HG02840 (cell line): ENCODE data around the gene IPO13.

Experiments used
- ATAC-seq: cut with Tn5 transposase; IDR thresholded peaks from one replicate; pipeline ENCODE4 v1.9.1; 2021; ENCODE audit warnings: mild to moderate bottlenecking, moderate library complexity, moderate number of reproducible peaks; ENCODE audit not compliant: unreplicated experiment, low FRiP score

The IPO13 gene, protein sequence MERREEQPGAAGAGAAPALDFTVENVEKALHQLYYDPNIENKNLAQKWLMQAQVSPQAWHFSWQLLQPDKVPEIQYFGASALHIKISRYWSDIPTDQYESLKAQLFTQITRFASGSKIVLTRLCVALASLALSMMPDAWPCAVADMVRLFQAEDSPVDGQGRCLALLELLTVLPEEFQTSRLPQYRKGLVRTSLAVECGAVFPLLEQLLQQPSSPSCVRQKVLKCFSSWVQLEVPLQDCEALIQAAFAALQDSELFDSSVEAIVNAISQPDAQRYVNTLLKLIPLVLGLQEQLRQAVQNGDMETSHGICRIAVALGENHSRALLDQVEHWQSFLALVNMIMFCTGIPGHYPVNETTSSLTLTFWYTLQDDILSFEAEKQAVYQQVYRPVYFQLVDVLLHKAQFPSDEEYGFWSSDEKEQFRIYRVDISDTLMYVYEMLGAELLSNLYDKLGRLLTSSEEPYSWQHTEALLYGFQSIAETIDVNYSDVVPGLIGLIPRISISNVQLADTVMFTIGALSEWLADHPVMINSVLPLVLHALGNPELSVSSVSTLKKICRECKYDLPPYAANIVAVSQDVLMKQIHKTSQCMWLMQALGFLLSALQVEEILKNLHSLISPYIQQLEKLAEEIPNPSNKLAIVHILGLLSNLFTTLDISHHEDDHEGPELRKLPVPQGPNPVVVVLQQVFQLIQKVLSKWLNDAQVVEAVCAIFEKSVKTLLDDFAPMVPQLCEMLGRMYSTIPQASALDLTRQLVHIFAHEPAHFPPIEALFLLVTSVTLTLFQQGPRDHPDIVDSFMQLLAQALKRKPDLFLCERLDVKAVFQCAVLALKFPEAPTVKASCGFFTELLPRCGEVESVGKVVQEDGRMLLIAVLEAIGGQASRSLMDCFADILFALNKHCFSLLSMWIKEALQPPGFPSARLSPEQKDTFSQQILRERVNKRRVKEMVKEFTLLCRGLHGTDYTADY

DNA sequence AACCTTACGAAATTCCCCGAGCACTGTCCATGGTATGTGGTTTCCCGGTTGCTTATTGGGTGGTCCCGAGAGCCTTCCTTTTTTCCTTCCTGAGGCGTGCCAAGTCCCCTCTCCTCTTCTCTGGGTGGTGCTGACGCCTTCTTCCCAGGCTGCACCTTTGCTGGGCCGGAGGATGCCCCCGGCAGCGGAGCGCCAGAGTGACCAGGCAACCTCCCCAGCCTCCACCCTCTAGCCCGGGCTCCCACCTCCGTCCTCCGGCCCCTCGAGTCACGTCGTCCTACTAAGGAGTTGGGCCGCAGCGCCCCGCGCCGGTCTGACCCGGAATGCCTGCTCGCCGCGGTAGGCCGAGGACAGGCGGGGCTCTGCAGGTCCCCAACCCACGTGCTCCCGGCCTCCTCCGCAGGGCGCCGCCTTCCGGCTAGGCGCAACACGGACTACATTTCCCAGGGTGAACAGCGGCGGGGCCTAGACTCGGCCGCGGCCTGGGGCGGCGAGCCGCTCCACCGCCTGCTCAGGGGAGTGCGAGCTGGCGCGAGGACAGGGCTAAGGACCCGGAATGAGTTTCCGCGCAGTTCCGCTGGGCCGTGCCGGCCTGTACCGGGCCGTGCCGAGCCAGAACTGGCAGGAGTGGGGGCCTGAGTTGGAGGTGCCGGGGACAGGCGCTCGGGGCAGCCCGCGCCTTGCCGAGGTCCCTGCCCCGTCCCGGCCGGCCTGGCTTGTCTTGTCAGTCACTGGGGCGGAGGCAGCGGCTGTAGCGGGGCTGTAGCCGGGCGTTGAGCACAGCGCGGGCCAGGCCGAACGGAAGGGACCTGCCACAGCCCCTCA, at the start of gene IPO13:
Gene IPO13 (plus strand): TSS at position 715 of the 825 bp plus-strand sequence. CDS start 651 bp downstream, outside the sequence.
- ATAC-seq: peak; percentile 87

DNA sequence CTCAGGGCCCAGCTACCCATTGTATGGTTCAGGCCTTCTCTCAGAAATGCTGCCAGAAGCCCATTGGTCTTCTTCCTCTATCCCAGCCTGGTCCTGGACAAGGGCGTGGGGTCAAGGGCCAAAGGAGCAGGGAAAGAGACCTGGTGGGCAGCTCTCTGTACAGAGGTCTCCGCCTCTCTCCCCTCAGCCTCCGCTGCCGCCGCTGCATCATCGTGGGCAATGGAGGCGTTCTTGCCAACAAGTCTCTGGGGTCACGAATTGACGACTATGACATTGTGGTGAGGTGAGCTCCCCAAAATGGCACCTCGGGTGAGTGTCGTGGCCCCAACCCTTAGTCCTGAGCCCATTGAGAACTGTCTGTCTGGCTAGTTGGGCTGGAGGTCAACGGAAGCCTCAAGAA, 47.8 kb upstream of the IPO13 start:
- ATAC-seq: no peak

DNA sequence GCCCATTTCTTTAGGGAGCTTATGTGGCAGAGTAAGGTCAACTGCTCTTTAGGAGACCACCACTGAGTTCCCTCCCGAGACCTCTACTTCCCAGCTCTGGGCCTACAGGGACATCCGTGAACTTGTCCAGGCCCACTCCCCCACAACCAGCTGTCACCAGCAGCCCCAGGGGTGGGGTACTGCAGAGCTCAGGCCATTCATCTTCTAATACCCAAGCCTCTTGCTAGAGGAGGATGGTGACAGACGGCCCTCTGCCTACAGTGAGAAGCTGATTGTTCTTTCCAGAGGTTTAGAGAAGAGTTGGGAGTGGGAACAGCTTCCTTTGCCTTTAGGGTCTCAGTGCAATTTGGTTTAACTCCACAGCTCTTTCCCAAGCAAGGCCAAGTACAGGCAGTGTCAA, 46.4 kb upstream of the IPO13 start:
- no peak for ATAC-seq

DNA sequence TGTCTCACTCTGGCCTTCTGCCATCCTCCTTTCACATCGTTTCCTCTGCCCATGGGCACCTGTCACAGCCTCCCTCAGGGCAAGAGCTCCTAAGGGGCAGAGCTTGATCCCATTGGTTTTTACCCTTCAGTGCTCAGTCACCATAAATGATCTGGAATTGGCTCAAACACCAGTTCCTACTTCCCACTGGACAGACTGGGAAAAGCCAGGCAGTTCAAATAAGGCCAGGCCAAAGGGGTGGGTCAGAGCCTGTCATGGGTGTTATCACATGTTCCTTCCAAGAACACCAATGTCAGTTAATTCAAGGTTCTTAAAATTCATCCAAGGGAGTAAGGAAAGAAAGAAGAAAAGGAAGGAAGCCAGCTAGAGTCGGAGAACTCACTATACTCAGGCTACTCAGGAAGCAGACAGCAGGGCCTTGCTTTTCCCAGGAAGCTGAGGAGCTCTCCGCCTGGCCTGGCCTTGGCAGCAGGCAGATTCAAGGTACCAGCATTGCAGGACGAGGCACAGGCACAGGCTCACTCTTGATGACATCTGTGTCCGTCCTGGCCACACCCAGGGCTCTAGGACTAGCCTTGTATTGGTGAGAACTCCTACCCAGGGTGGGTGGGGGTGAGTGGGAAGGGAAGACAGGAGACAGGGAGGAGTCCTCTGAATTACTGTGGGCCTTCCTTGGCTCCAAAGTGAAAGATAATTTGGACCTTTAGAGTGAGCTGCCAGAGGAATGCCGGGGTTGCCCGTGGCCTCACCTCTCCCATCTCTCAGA, 45.4 kb upstream of the IPO13 start:
- no peak for ATAC-seq

DNA sequence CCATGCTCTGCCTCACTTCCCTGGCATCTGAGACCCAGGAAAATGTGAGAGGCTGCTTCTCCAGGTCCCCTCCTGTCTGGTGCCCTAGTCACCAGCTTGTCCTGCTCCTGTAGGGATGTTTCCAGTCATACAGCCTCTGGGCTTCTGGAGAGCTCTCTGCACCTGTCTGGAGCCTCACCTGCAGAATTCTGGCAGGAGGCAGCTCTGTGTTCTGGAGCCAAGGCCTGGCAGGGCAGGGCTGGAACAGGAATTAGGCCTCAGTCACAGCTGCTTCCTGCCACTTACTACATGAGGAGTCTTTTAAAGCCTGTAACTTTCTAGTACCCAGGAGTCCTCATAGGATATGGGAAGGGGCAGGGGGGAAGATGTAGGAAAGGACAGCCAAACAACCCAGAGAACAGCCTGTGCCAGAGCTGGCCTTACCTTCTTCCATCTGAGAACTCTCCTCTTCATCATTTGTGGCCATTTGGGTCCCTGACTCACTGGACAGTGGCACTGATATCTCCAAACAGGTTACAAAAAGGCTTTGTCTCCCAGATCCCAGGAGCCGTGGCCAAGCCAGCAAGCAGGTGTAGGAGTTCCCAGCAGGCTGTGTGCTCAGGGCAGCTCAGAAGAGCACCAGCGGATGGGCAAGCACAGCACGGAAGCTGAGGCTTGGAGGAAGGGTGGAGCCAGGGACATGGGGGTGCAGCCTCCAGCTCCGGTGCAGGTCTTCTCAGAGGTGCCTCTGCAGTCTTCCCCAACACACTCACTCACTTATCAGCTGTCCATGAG, 44.5 kb upstream of the IPO13 start:
- no peak for ATAC-seq

DNA sequence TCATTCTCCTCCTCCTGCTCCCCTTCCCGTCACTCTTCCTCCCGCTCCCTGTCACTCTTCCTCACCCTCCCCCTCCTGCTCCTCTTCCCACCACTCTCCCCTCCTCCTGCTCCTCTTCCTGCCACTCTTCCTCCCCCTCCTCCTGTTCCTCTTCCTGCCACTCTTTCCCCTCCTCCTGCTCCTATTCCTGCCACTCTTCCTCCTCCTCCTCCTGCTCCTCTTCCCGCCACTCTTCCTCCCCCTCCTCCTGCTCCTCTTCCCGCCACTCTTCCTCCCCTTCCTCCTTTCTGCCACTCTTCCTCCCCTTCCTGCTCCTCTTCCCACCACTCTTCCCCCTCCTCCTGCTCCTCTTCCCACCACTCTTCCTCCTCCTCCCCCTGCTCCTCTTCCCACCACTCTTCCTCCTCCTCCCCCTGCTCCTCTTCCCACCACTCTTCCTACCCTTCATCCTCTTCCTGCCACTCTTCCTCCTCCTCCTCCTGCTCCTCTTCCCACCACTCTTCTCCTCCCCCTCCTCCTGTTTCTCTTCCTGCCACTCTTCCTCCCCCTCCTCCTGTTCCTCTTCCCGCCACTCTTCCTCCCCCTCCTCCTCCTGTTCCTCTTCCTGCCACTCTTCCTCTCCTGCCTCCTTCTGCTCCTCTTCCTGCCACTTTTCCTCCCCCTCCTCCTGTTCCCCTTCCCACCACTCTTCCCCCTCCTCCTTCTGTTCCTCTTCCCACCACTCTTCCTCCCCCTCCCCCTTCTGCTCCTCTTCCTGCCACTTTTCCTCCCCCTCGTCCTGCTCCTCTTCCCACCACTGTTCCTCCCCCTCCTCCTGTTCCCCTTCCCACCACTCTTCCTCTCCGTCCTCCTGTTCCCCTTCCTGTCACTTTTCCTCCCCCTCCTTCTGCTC, 41.8 kb upstream of the IPO13 start:
- ATAC-seq: no peak

DNA sequence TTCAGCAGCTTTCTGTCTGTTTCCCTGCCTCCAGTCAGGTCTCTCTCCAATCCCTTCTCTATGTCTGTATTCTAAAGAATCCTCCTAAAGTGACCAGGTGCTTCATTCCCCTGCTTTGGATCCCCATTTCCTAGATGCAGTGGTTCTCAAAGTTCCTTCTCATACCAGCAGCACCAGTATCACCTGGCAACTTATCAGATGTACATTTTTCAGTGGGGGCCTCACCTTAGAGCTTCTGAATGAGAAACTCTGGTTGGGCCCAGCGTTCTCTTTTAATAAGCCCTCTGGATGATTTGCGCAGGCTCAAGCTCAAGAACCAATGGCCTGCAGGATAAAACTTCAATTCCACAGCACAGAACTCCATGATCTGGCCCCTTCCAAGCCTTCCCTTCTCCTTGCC, 38.5 kb upstream of the IPO13 start:
- no peak for ATAC-seq

DNA sequence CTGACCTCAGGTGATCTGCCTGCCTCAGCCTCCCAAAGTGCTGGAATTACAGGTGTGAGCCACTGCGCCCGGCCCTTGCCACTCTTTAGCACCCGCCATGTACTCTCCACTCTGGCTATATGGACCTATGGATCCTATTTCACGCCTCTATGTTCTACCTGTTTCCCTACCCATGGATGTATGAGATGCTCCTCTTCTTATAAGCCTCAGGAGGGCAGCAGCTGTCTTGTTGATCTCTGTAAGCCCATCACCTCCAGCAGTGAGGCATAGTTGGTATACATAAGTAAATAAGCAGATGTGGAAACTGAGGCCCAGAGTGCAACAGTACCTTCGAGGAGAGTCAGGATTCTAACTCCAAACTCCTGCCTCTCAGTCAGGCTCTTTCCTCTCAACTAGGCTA, 37.9 kb upstream of the IPO13 start:
- no peak for ATAC-seq

DNA sequence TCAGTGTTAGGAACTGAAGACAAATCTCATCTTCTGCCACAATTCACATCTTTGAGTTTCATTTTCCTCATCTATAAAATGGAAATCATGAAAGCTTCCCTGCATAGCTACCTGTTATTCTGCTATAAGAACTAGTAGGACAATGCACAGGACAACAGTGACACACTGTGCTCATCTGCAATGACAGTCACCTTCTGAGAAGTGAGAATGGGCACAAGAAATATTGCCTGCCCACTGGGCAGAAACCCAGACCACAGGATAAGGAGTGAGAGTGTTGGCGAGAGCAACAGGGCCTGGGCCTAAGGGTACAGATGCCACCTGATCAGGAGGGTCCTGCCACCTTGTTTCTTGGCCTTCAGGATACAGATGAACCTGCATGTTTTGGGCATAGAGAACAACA, 36.4 kb upstream of the IPO13 start:
- no peak for ATAC-seq

DNA sequence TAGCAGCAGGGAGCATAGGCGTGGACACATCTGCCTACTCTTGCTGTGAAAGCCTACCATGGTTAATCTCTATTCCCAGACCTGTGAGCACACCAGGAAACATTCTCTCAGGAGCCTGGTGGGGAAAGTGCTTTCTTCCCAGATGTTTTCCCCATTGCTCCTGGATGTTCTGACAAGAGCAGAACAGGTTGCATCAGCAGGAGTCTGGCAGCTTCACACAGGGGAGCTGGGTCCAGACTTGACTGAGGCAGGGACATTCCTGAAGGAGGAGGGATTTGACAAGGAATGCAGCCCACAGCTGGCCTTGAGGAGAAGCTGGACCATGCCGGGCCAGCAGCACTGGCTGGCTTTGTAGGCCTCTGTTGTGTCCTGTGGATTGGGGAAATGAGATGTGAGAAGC, 34.1 kb upstream of the IPO13 start:
- ATAC-seq: no peak

DNA sequence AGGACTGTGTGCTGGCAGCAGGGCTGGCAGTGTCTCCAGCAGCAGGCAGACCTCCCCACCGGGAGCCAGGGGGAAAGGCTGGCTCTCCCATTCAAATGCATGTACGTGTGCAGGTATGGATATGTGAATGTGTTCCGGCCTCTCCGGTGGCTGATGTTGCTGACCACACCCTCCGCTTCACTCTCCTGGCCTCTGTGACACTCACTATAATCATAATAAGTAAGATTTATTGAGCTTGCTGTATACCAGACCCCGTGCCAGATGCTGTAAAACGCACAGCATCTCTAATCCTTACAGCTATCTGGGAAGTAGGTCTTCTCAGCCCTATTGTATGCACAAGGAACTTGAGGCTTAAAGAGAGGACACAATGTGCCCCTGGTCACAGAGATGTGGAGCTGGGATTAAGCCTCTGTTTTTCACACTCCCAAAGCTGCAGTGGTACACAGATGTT, 33.7 kb upstream of the IPO13 start:
- no peak for ATAC-seq

DNA sequence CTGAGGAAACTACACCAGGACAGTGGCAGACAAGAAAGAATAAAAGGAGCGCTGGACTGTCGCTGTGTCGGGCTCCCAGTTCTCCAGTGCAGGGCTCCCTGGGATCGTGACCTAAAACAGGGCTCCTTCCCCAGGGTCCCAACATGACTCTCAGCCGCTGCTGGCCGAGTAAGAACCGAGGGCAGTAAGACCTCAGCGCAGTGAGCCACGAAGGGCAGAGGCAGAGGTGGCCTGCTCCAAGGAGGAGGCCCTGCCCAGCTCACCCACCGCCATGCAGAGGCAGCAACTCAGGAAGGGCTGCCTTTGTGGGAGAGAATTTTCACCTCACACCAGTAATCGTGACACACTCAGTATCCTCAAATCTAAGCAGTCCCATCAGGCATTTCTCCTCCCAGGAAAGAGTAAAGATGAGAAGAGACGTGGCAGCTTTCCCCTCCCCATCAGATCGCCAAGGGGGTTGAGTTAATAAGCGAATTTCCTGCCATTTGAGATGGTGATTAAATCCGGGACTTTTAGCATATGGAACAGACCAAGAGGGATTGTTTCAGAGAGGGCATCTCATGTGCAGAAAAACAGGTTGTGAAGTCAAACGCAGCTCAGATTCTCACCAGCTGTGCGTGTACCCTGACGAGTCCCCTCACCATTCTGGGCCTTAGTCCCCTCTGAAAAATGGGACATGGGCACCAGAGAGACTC, 32.9 kb upstream of the IPO13 start:
- no peak for ATAC-seq

DNA sequence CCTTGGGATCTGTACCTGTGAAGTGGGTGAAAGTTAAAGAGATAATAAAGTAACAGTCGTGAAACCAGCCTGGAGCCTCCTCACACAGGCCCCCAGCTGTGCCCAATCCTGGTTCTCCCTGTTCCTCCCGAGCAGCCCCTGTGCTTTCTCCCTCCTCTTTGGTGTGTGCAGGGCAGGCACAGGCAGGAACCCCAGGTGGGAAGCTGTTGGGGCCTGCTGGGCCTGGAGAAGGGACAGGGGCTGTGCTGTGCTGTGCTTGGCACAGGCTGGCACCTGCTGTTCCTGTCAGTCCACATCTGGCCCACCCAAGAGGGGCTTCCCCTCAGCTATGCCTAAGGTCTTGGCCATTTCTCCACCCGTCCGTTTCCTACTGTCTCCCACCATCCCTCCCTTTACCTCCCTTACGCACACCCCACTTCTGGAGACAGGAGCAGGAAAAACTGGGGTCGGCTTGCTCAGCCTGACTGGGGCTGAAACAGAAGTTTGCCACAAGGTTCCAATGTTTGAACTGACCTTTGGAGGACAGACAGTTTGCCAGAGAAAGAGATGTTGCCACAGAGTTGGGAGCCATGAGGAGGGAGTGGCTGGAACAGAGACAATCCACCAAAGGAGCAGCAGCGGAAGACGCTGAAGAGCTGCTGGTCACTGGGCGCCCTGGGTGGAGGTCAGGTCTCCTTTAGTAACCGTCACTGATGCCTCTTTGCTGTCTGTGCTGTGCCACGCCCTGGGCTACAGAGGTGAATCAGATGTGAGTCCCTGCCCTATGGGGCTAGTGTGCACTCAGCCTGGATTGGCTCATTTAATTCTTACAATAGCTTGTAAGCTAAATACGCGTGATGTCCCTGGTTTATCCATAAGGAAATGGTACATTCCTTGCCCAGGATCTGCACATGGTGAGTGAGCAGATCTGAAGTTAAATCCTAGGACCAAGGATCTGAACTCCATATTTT, 31.9 kb upstream of the IPO13 start:
- ATAC-seq: no peak

DNA sequence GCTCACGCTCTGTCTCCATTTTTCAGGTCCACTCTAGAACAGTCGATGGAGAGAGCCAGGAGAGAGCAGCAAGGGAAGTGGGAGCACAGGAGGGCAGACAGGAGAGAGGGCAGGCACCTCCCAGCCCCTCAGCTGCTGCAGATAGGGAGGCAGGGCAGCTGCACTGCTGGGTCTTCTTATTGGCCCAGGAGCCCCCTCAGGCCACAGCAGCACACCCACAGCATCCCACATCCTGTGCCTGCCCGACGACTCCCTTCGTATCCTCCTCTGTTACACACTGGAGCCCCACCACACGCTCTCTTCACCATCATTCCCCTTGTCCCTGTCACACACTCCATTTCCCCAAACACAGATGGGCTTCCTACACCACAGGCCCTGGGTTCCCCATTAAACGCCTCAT, 26.8 kb upstream of the IPO13 start:
- no peak for ATAC-seq

DNA sequence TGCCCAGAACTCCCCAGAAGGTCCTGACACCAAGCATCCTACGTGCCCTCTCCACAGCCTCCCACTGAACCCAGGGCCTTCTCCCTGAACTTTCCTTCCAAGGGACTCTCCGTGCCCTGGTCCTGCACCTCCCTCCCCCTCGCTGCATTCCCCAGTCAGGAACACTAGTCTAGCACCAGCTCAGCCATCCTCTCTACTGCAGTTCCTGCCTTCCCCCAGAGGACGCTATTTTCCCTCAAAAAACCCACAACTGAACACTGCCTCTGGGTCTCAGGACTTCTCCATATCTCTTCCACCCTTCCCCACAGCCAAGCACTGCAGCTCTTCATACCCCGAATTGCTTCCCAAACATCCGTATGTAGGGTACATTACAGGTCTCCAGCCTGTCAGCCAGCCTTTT, 25.7 kb upstream of the IPO13 start:
- ATAC-seq: no peak

DNA sequence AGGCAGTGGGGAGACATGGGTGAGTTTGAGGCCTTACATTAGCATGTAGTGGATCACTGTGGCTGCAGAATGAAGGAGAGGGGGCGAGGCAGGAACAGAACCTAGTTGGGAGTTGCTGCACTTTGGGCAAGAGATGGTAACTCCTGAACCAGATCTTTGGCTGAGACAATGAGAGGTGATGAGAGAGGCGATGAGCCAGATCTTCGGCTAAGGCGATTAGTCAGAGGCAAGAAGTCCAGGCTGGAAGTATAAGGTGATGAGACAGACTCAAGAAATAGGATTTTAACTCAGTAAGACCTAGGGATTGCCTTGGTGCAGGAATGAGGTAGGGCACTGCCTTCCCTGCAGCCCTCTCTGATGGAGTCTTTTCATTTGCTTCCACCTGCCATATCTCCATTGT, 22.2 kb upstream of the IPO13 start:
- no peak for ATAC-seq
